OCI-LY1 (cell line): ENCODE results near the gene MPRIP.

Source experiments
- CTCF ChIP-seq: fragments of 200-600 bp; sonication (generic), shearing (Covaris generic); IDR thresholded peaks from 2 replicates; pipeline ENCODE4 v1.5.1; 2017; ENCODE audit warnings: mild to moderate bottlenecking, antibody characterized with exemption, low read length, moderate library complexity, mixed read lengths
- EZH2 ChIP-seq: fragments of 200-600 bp; sonication (generic), shearing (Covaris generic); IDR thresholded peaks from 2 replicates; pipeline ENCODE4 v1.8.0; 2017; ENCODE audit warnings: borderline replicate concordance, mixed run types, mild to moderate bottlenecking, antibody characterized with exemption, low read length, moderate library complexity, mixed read lengths

DNA sequence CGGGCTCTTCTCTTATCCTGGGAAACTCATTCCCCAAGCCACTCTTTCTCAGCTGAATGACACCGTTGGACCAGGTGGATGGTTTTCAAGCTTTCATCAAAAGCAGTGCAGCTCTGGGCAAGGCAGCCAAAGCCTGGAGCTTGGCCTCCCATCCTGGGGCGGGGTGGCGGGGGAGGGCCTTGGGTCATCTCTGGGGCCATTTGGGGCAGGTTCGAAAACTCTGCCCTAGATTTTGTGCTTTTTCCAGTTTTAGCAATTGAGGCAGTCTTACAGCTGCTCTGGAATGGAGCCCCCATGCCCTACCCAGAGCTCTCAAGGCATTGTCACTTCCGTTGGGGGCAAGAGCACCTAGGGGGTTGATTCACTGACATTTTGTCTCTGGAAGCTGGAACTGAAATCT, 9.1 kb downstream of the MPRIP start:
- TF ChIP-seq CTCF = no peak
- TF ChIP-seq EZH2 = no peak
